ENCODE results near the gene ELFN1. TPM values are rescaled to one million over a fixed set of nuclear protein-coding genes. Genes with fewer than 3 reads are reported as not detected.

The ELFN1 gene
- total RNA-seq, 3 donors from 2014 or later, result 0.59 to 1.3 (median 0.96) TPM

DNA sequence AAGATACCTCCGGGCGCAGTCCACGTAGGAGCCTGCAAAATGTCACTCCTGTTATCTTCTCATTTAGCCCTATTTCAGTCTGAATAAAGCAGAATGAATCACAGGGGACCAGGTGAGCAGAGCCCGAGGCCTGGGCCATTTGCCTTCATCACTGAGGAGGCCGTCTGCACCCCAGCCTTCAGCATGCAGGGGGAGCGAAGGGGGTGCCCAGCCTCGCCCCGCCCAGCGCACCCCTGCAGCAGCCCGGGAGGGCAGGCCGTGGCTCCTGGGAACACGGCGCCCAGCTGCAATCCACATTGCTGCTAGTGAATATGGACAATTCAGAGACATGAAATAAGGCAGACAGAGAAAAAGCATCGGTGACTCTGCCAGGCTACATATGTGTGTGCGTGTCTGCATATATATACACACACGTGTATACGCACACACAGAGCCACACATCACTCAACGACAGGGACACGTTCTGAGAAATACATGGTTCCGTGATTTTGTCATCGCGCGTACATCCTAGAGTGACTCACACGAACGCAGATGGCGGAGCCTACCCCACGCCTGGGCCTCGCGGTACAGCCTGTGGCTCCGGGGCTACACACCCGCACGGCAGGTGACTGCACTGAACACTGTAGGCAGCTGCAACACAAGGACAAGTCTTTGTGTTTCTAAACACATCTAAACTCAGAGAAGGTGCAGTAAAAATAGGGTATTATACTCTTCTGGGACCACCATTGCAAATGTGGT, 15.2 kb upstream of the ELFN1 start:
- H3K4me3 ChIP-seq, result no peak overlapping the region
- H3K9me3 ChIP-seq, result no peaks in the 10 kb centered on the region
- intact Hi-C loops (cut with DNase I; ENCODE audit: low total_unique reads), result loop anchor here (5.0 kb wide), 1 partner anchor 607 kb away; no protein-coding TSS in a partner anchor
- DNase-seq (ENCODE audit: low spot score in 2 of 2), result no peak
- peaks cover 0 to 39% of the 10 kb centered on the region in 2 donors for H3K27me3 ChIP-seq
- H3K27ac ChIP-seq, result no peak overlapping the region
- no peak for TF ChIP-seq POLR2A (IDR thresholded peaks at IDR 0.05)
- TF ChIP-seq POLR2AphosphoS5 (IDR thresholded peaks at IDR 0.05), result no peak
- TF ChIP-seq, protein P1, sequence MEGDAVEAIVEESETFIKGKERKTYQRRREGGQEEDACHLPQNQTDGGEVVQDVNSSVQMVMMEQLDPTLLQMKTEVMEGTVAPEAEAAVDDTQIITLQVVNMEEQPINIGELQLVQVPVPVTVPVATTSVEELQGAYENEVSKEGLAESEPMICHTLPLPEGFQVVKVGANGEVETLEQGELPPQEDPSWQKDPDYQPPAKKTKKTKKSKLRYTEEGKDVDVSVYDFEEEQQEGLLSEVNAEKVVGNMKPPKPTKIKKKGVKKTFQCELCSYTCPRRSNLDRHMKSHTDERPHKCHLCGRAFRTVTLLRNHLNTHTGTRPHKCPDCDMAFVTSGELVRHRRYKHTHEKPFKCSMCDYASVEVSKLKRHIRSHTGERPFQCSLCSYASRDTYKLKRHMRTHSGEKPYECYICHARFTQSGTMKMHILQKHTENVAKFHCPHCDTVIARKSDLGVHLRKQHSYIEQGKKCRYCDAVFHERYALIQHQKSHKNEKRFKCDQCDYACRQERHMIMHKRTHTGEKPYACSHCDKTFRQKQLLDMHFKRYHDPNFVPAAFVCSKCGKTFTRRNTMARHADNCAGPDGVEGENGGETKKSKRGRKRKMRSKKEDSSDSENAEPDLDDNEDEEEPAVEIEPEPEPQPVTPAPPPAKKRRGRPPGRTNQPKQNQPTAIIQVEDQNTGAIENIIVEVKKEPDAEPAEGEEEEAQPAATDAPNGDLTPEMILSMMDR (IDR thresholded peaks at IDR 0.05), result no peak
- no peaks in the 10 kb centered on the region for H3K36me3 ChIP-seq
- no peaks in the 10 kb centered on the region for H3K4me1 ChIP-seq

DNA sequence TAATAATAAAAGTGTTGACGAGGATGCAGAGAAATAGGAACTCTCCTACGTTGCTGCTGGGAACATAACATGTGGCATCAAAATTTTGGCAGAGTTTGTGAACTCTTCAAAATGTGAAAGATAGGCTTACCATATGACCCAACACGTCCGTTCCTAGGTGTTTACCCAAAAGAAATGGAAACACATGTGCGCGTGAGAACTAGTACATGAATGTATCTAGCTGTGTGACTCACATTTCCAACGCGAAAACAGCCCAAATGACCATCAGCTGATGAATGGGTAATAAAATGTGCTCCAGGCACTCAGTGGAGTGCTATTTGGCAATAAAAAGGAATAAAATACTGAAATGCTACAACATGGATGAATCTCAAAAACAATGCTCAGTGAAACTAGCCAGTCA, 10.4 kb upstream of the ELFN1 start:
- H3K4me1 ChIP-seq, result peaks cover 0 to 6% of the 10 kb centered on the region in 2 donors
- no peaks in the 10 kb centered on the region for H3K9me3 ChIP-seq
- H3K27me3 ChIP-seq, result peaks cover 4 to 46% of the 10 kb centered on the region in 2 donors
- intact Hi-C loops (cut with DNase I; ENCODE audit: low total_unique reads), result no loop called here
- no peak overlapping the region for H3K27ac ChIP-seq
- DNase-seq (ENCODE audit: low spot score in 2 of 2), result no peak
- no peak overlapping the region for H3K4me3 ChIP-seq
- H3K36me3 ChIP-seq, result no peaks in the 10 kb centered on the region
- TF ChIP-seq POLR2AphosphoS5 (IDR thresholded peaks at IDR 0.05) (no peak), POLR2A (IDR thresholded peaks at IDR 0.05) (no peak)
- TF ChIP-seq, protein P1 (IDR thresholded peaks at IDR 0.05), result no peak

DNA sequence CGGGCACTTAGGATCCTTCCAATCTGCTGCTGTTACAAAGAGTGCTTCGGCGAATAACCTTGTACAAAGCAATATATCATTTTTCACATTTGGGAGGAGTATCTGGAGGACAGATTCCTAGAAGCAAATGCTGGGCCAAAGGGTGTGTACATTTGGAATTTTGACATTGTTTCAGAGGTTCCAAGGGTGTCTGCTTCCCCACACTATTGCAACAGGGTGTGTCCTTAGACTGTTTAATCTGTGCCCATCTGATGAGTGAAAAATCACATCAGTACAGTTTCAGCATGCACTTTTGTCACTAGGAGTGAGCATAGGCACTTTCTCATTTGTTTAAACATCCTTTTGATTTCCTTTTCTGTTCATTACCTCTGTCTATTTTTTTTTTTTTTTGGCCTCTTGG, 8.6 kb upstream of the ELFN1 start:
- intact Hi-C loops (cut with DNase I; ENCODE audit: low total_unique reads), result no loop called here
- Histone ChIP-seq H3K27me3 (peaks cover 9 to 45% of the 10 kb centered on the region in 2 donors), H3K4me3 (no peak overlapping the region), H3K36me3 (no peaks in the 10 kb centered on the region), H3K4me1 (peaks cover 0 to 19% of the 10 kb centered on the region in 2 donors), H3K9me3 (no peaks in the 10 kb centered on the region), H3K27ac (no peak overlapping the region)
- DNase-seq (ENCODE audit: low spot score in 2 of 2), result no peak
- TF ChIP-seq POLR2A (IDR thresholded peaks at IDR 0.05), result no peak
- TF ChIP-seq POLR2AphosphoS5 (IDR thresholded peaks at IDR 0.05), result no peak

DNA sequence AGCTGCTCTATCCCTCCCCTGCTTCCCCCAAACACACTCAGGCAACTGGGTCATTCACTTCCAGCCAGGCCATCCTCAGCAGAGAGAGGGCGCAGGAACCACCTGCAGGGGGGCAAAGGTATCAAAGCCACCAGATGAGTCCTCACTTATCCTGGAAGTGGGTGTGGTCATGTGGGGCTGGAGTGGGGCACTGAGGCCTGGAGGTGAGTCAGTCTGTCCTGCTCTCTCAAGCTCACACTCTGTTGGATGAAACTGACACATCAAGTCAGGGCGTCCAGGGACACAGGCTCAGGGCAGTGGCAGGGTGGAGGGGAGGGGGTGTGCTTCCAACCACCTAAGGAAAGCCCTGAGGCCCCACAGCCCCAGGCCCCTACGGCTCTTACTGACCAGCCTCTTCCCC, 8.0 kb upstream of the ELFN1 start:
- no peaks in the 10 kb centered on the region for H3K9me3 ChIP-seq
- H3K27ac ChIP-seq, result no peak overlapping the region
- peaks cover 9 to 47% of the 10 kb centered on the region in 2 donors for H3K27me3 ChIP-seq
- TF ChIP-seq POLR2AphosphoS5 (IDR thresholded peaks at IDR 0.05), result no peak
- TF ChIP-seq, protein P1 (IDR thresholded peaks at IDR 0.05), result no peak
- TF ChIP-seq POLR2A (IDR thresholded peaks at IDR 0.05), result no peak
- peaks cover 0 to 25% of the 10 kb centered on the region in 2 donors for H3K4me1 ChIP-seq
- H3K36me3 ChIP-seq, result no peaks in the 10 kb centered on the region
- intact Hi-C loops (cut with DNase I; ENCODE audit: low total_unique reads), result no loop called here
- DNase-seq (ENCODE audit: low spot score in 2 of 2), result peak in 1 of 2 donors; percentile 39
- H3K4me3 ChIP-seq, result no peak overlapping the region

DNA sequence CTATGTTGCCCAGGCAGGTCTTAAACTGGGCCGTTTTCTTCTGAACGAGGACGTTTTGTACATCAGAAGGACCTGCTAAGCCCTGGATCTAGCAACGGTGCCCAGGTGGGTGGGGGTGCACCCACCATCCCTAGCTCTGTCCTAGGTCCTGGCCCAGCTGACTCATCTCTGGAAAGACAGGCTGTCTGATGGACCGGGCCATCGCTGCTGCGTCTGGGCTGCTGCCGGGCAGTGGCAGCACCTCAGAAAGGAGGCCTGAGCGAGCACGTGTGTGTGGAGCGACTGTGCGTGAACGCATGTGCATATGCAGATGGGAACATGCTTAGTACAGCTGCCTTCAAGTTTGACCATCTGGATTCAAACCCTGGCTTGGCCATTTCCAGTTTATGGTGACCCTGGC, 7.3 kb upstream of the ELFN1 start:
- Histone ChIP-seq H3K36me3 (no peaks in the 10 kb centered on the region), H3K27ac (no peak overlapping the region), H3K27me3 (peaks cover 9 to 50% of the 10 kb centered on the region in 2 donors), H3K4me1 (peaks cover 0 to 26% of the 10 kb centered on the region in 2 donors), H3K4me3 (no peak overlapping the region), H3K9me3 (no peaks in the 10 kb centered on the region)
- peak in 1 of 2 donors; percentile 31 for DNase-seq (ENCODE audit: low spot score in 2 of 2)
- intact Hi-C loops (cut with DNase I; ENCODE audit: low total_unique reads), result no loop called here
- TF ChIP-seq POLR2A (IDR thresholded peaks at IDR 0.05) (no peak), POLR2AphosphoS5 (IDR thresholded peaks at IDR 0.05) (no peak)
- TF ChIP-seq, protein P1 (IDR thresholded peaks at IDR 0.05), result no peak
